ENCODE data around the gene SUMO3. TPM values are rescaled to one million over a fixed set of nuclear protein-coding genes. Genes with fewer than 3 reads are reported as not detected.

SUMO3 gene
- total RNA-seq, 1 donor from 2014 or later = 72.8 TPM

DNA sequence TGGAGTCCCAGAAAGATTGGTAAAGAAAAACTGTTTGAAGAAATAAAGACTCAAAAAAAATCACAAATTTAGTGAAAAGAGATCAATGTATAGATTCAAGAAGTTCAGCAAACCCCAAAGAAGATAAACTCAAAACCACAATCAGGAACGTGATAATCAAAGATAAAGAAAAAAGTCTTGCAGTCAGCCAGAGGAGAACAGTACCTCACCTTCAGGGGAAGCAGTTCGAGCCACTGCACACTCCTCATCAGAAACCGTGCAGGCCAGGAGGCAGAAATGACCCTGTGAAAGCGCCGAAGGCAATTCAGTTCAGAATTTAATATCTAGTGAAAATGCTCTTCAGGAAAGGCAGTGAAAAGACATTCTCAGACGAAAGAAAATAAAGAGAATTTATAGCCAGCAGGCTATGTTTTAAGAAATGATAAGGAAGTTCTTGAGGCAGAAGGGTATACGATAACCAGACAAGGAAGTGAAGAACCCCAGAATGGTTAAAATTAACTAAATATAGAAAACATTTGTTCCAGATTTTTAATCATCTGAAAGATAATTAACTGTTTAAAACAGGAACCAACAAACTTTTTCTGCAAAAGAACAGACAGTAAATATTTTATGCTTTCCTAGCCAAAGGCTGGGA lies 13.5 kb upstream of the SUMO3 start:
- no peak for DNase-seq (ENCODE audit: low read depth)

DNA sequence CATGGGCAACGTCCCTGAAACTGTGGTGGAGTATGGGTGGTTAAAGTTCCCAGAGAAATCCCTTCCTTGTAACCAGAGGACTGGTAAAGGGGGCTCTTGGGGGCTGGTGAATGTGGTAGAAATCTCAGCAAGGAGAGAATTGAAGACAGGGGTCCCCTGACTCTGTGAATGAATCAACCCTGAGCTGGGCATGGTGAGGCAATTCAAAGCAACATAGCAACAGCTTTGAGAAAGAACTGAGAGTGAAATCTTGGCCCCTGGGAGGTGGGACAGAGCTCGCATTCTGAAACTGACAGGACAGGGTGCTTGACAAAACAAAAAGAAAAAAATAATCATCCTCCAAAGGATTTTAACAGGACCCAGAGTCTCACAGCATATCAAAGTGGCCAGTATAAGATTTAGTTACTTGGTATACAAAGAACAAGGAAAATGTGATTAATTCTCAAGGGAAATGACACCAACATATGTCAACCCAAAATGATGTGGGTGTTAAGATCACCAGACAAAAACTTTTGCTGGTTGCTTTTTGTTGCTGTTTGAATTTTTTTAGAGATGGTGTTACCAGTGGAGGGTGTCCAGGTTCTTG lies 11.7 kb upstream of the SUMO3 start:
- DNase-seq (ENCODE audit: low read depth) = no peak

DNA sequence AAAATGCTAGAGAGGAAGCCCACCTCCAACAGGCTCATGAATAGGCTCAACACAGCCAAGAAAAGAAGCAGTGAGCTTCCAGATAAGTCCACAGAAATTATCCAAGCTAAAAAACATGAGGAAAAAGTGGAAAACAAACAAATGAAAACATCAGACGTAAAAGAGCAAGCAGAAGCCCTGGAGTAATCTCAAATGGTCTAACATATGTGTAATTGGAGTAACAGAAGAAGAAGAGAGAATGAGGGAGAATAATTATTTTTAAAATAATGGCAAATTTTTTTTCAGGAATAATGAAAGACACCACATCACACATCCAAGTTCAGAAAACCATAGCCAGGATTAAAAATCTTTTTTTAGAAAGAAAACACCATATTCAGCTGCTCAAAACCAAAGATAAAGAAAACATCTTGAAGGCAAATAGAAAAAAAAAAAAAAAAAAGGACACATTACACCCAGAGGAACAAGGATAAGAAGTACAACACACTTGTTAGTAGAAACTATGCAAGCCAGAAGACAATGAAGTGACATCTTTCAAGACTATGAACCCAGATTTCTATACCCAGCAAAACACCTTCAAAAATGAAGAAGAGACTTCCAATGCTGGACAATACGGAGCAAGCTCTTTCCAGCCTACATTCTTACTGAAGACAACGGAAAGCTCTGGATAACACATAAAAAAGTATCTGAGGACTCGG lies 10.6 kb upstream of the SUMO3 start:
- no peak for DNase-seq (ENCODE audit: low read depth)

DNA sequence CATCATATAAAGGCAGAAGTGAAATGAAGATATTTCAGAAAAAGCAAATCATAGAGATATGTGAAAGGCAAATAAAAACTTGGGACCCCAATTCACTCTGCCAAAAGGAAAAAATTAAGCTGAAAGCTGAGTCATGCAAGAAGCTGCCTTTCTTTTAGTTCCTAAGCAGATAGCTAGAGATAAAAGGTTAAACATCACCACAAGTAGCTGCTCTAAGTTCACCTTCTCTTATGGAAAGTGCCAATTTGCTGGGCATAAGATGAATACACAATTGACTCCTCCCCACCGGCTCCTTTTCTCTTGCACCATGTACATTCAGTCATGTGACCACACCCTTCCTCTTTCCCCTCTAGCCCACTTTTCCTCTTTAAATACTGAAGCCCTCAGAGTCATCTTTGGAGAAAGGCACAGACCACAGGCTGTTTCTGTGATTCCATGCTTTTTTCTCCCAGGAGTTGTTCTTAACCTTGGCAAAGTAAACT lies 5.4 kb upstream of the SUMO3 start:
- DNase-seq (ENCODE audit: low read depth) = no peak

DNA sequence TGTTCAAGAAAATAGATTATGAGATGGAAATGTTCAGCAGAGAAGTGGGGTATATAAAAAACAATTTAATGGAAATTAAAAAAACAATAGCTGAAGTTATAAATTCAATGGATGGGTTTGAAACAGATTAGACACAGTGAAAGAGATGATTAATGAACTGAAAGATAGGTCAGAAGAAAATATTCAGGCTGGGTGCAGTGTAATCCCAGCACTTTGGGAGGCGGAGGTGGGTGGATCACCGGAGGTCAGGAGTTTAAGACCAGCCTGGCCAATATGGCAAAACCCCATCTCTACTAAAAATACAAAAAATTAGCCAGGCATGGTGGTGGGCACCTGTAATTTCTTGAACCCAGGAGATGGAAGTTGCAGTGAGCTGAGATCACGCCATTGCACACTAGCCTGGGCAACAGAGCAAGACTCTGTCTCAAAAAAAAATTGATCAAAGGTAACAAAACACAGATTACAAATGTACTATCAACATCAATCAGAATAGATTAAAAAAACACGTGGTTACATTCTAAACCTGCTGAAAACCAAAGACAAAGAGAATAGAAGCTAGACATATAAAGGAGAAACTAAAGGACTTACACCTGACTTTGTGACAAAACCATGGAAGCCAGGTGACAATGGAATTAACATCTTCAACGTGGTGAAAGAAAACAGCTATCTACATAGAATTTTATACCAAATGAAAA lies 4.8 kb upstream of the SUMO3 start:
- no peak for DNase-seq (ENCODE audit: low read depth)

DNA sequence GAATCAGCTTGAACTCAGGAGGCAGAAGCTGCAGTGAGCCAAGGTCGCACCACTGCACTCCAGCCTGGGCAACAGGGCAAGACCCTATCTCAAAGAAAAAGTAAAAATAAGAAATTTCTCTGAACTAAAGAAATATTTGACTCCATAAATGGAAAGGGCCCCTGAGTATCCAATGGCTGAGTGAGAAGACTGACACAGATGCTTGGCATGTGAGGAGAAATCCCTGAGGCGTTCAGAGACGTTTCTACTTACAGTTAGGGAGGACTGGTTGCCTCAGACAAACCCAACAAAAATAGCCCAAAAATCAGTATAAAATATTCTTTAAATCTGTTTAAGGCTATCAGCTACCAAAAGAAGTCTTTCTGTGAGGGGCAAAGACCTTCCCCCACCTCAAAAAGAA lies 3.0 kb upstream of the SUMO3 start:
- no peak for DNase-seq (ENCODE audit: low read depth)

DNA sequence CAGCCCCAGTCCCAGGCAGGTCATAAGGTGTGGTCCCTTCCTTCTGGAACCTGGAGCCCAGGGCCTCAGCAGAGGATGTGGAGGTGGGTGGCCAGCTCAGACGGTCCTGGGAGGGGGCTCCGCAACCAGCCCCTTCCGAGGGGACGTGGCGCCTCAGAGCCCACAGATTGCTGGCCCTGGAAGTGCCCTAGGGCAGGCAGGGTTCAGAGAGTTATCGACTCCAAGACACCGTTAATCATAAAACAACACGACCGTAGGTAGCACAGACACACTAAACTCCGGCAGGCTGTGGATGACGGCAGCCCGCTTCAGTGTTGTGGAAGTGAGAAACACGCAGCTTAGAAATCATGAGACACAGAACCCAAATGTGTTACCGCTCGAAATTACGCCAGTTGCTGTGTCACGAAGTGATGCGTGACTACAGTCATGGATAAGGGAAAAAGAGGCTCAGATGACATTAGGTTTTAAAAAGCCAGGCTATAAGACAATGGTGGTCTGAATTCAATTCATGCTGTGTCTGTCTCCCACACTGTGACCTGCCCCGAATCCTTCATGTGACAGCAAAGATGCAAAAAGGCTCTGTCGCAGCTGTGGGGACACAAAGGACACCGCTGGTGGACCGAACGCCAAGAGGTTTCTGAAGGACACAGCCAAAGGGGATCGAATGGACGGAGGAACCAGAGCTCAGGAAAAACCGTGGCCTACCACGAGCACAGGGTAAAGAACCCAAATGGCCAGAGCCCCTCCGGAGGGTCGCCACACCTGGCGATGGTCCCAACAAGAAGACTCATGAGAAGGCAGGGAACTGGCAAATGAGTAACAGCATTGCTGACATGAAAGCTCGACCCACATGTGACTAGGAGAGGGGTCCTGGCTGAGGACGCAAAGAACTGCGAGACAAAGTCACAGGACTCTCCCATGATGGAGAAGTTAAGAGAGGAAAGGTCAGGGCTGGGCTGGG lies 1.7 kb upstream of the SUMO3 start:
- no peak for DNase-seq (ENCODE audit: low read depth)

DNA sequence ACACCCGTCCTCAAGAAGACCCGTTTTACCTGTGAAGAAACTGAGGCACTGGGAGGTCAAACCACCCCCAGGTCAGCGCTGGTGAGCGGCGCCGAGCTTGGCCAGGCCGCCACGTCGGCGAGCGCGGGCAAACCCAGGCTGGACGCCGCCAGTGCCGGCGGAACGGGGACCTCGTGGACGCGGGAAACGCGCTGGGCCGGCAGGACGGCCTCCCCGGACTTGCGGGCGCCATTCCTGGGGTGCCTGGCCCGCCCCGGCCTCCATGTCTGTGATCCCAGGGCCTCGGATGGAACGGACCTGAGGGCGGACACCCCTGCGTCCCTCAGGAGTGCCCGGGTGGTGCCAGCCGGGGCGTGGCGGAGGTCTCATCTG lies 764 bp upstream of the SUMO3 start:
- no peak for DNase-seq (ENCODE audit: low read depth)

DNA sequence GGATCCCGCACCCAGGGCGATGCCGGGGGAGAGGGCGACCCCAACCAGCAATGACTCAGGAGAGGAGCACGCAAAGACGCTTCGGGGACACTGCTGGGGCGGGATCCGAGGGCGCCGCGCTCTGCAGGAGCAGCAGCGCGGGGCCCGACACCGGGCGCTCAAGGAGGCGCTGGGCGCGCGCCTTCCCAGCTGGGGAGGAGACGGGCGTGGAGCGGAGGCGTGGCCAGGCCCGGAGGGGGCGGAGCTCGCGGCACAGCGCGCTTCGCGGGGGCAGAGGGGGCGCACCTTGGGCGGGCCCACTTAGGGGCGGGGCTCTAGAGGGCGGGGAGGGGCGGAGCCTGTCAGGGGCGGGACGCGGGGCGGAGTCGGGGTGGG lies 369 bp downstream of the SUMO3 start:
- peak; percentile 46 for DNase-seq (ENCODE audit: low read depth)

DNA sequence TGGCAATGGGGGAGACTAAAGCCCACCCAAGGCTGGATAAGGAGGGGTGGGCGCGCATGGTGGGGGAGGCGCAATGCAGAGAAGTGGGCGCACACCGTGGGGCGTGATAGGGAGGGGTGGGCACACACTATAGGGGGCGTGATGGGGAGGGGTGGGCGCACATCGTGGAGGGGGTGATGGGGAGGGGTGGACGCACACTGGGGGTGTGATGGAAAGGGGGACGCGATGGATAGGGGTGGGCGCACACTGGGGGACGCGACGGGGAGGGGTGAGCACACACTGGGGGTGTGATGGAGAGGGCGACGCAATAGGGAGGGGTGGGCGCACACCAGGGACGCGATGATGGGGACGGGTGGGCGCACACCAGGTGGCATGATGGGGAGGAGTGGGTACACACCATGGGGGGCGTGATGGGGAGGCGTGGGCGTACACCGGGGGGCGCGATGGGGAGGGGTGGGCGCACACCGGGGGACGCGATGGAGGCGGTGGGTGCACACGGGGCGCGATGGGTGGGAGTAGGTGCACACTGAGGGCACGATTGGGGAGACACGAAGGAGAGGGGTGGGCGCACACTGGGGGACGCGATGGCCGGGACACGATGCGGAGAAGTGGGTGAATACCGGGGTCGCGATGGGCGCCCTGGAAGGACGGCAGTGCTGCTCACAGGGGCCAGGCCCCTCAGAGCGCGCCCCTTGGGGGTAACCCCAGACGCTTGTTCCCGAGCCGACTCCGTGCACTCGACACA lies 929 bp downstream of the SUMO3 start:
- no peak for DNase-seq (ENCODE audit: low read depth)

DNA sequence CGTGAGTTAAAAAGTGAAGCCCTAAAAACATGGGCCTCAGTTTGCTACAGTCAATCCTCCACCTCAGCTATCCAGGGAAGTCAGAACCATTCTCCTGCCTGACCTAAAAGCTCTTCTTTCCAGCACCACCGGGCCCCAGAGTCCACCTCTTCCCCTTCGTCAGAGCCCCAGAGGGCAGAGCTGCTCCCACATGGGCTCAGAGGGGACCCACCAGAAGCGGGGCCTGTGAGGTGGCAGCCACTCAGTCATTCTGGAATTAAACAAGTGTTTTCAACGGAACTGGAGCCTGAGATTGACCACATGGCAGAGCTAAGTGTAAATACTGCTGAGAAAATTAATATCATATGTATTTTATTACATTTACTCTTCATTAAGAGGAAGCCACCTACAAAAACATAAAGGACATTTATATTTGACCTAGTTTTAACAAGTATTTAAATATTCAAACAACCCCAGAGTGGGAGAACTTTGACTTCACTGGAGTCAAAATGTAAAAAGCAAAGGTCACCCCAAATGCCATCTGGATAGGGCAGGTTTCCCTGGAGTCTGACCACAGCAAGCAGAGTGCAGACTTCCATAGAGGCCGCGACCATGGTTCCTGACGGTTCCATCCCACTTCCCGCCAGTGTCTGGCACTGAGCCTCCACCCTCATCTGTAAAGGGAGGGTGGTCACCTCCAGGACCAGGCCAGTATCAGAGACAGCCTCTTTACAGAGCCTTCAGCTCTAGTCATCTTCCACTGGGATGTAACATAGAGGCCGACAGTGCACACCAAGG lies 1.8 kb downstream of the SUMO3 start:
- DNase-seq (ENCODE audit: low read depth) = no peak

DNA sequence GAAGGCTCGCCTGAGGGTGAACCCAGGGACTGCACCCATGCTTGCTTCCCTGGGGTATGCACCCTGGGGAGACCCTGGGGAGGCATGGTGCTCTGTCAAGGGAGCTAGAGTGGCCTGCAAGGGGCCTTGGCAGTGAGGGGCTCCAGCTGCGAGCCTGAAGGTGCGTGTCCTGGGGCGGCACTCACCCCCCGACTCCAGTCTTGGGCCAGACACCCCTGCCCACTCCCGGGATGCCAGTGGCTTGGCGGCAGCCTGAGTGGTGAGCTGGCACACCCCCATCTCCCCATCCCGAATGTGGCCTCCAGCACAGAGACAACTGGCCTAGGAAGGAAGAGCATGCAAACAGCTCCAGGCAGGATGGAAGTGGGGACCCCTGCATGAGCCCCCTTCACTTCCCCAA lies 2.6 kb downstream of the SUMO3 start:
- no peak for DNase-seq (ENCODE audit: low read depth)

DNA sequence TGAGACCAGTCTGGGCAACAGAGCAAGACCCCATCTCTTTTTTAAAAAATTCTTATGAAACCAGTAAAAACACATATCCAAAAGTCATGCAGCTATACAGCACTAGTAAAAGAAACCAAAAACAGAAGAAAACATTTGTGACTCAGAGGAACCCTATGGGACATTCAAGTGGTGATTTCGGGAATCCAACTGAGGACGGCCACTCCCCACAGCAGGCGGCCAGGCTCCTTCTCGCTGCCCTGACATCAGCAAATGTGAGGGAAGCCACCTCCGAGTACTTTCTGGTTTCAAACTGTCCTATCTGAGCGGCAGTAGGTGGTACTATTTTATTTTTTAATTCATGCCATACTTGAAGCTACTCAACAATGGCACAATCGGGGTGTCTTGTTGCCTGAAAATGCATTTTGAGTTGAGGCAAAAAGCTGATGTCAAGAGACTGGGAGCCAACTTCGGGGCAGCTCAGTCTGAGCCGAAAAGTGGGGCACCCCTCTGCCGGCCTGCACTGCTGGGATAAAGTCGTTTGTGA lies 3.3 kb downstream of the SUMO3 start:
- DNase-seq (ENCODE audit: low read depth) = no peak

DNA sequence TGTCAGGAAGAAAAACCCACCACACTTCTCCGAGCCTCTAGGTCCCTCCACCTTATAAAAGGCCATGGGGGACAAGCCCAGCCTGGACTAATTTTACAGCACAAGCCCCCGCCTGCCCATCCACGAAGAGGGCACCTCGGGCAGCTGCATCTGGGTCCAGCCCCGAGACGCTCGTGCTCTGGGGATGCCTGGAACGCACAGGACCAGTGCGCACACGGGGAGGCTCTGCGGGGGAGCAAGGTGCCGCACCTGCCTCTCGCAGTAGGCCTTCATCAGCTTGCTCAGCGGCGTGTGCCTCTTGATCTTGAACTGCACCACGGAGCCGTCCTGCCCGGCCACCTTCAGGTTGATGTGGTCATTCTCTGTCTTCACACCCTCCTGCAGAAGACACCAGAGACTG lies 4.1 kb downstream of the SUMO3 start:
- DNase-seq (ENCODE audit: low read depth) = no peak

DNA sequence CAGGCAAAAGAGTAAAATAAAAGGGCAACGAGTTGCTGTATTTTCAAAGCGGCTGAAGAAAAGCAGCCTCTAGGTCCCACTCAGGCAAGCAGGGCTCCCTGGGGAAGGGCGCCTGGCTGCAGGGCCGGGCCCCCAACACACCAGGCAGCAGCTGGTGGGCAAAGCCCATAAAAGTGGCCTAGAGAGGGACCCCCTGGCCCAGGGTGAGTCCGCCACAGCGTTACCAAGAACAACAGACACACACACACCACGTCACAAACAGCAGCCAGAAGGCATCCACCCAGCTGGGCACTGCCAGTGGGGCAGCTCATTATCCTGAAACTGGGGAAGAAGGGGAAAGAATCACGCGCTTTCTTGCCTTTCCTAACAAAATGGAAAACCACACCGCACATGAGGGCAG lies 4.7 kb downstream of the SUMO3 start:
- no peak for DNase-seq (ENCODE audit: low read depth)

DNA sequence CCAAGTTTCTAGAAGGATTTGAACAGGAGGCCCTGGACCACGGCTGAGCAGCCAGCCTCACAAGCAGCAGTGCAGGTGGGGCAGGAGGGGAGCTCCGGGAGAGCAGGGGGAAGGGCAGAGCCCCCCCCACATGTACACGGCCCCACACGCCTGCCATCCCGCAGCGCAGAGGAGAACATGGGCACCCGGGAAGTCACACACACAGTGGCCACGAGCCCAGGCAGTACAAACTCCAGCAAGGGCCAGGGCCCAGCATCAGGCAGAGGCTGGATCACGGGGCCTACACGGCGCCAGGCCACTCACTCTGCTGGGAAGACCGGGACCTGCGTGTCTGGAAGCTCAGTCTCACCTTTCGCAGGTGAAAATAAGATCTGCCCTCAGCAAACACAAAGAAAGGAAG lies 5.2 kb downstream of the SUMO3 start:
- no peak for DNase-seq (ENCODE audit: low read depth)

DNA sequence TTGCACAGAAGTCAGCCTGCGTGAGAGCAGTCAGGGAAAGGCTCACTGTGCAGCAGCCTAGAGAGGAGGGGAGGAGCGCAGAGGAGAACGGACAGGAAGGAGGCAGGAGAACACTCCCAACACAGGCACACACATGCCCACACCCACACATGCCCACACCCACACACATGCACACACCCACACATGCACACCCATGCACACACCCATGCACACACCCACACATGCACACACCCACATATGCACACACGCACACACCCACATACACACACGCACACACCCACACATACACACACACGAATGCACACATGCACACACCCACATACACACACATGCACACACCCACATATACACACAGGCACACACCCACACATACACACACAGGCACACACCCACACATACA lies 7.1 kb downstream of the SUMO3 start:
- no peak for DNase-seq (ENCODE audit: low read depth)

DNA sequence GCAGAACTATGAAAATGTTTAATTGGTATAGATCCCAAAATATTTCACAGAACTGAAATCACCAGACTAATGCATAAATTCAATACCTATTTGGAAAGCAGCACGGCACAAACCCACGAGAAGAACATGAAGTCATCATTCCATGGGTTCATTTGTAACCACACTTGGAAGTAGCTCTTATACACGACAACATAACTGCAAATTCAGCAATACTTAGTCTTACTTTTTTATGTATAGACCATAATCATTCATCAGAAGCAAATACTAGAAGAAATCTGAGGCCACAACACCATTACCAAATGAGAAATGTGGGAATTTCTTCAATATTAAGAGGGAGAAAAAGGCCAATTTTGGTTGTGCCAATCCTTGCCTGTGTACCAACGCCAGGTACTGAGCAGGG lies 12.0 kb downstream of the SUMO3 start:
- no peak for DNase-seq (ENCODE audit: low read depth)

DNA sequence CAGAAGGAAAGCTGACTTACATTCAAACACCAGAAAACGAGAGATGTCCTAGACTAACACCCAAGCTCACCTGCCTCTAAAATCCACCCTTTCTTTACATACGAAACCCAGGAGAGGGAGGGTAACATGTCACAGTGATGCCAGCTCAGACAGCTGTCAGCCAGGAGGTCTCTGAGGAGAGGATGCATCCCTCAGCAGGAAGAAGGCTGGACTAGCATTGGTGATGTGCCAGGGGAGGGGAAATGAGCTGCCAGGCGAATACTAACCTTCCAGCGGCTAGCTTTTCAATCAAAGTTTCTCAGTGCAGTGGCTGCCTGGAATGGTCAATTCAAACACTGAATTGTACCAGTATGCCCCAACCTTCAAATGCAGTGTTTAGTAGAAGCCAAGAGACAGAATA lies 12.6 kb downstream of the SUMO3 start:
- DNase-seq (ENCODE audit: low read depth) = no peak

DNA sequence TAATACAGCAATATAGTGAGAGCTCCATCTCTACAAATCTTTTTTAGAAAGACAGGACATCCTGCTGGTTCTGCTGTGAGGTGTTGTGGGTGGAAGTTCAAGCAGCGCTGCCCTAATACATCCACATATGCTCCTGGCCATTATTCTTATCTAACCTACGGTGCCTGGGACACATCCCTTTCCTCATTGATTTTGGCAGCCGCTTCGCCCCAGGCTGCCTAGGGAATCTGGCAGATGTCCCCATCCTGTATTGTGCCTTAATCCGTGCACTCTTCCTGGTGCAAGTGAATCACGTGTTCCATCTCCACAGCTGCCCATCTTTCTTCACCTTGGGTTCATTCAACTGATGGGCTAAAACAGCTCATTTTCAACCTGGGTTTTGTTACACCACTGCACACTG lies 13.1 kb downstream of the SUMO3 start:
- no peak for DNase-seq (ENCODE audit: low read depth)
